HEK293 (cell line): ENCODE measurements around the gene ARHGAP28.

Experiments
- KLF7 ChIP-seq: fragments of 450-650 bp; formaldehyde crosslinking; IDR thresholded peaks from 2 replicates; pipeline ENCODE4 v1.5.1; 2016; ENCODE audit warnings: missing biosample characterization, missing genetic modification characterization, borderline replicate concordance
- KLF8 ChIP-seq: fragments of 450-650 bp; formaldehyde crosslinking; IDR thresholded peaks from 2 replicates; pipeline ENCODE4 v1.5.1; 2016; ENCODE audit warnings: missing biosample characterization, missing genetic modification characterization
- PRDM10 ChIP-seq: fragments of 450-650 bp; formaldehyde crosslinking; IDR thresholded peaks from 2 replicates; pipeline ENCODE4 v1.5.1; 2016; ENCODE audit warnings: missing biosample characterization, missing genetic modification characterization
- SP7 ChIP-seq: fragments of 450-650 bp; formaldehyde crosslinking; IDR thresholded peaks from 2 replicates; pipeline ENCODE4 v1.5.1; 2016; ENCODE audit warnings: missing biosample characterization, missing genetic modification characterization
- TRIM28 ChIP-seq: IDR thresholded peaks from 2 replicates; pipeline ENCODE4 v1.6.1; 2011; ENCODE audit warnings: low read length, control low read depth, borderline replicate concordance
- ZBTB17 ChIP-seq: fragments of 450-650 bp; formaldehyde crosslinking; IDR thresholded peaks from 2 replicates; pipeline ENCODE4 v1.5.1; 2016; ENCODE audit warnings: missing biosample characterization, missing genetic modification characterization
- ZBTB44 ChIP-seq: fragments of 450-650 bp; IDR thresholded peaks from 2 replicates; pipeline ENCODE4 v1.5.1; 2018; ENCODE audit warnings: missing biosample characterization, mild to moderate bottlenecking, missing genetic modification characterization
- ZBTB7A ChIP-seq: fragments of 450-650 bp; formaldehyde crosslinking; IDR thresholded peaks from 2 replicates; pipeline ENCODE4 v1.5.1; 2016; ENCODE audit warnings: low read depth, missing biosample characterization, missing genetic modification characterization
- ZNF148 ChIP-seq: fragments of 450-650 bp; formaldehyde crosslinking; IDR thresholded peaks from 2 replicates; pipeline ENCODE4 v1.5.0; 2017; ENCODE audit warnings: missing biosample characterization, missing genetic modification characterization, borderline replicate concordance
- ZNF174 ChIP-seq: fragments of 450-650 bp; formaldehyde crosslinking; IDR thresholded peaks from 2 replicates; pipeline ENCODE4 v1.5.0; 2017; ENCODE audit warnings: missing biosample characterization, mild to moderate bottlenecking, missing genetic modification characterization
- ZNF366 ChIP-seq: fragments of 450-650 bp; formaldehyde crosslinking; conservative IDR thresholded peaks from 2 replicates; pipeline ENCODE4 v1.5.1; 2016; ENCODE audit warnings: missing biosample characterization, missing genetic modification characterization
- ZNF473 ChIP-seq: fragments of 450-650 bp; formaldehyde crosslinking; IDR thresholded peaks from 2 replicates; pipeline ENCODE4 v1.5.1; 2017; ENCODE audit warnings: missing biosample characterization, missing genetic modification characterization
- ZNF501 ChIP-seq: fragments of 450-650 bp; formaldehyde crosslinking; IDR thresholded peaks from 2 replicates; pipeline ENCODE4 v1.5.1; 2016; ENCODE audit warnings: missing biosample characterization, missing genetic modification characterization
- ZNF510 ChIP-seq: fragments of 450-650 bp; formaldehyde crosslinking; IDR thresholded peaks from 2 replicates; pipeline ENCODE4 v1.5.1; 2018; ENCODE audit warnings: mild to moderate bottlenecking, missing genetic modification characterization, missing biosample characterization; ENCODE audit not compliant: insufficient replicate concordance
- ZNF555 ChIP-seq: fragments of 450-650 bp; formaldehyde crosslinking; conservative IDR thresholded peaks from 2 replicates; pipeline ENCODE4 v1.5.1; 2017; ENCODE audit warnings: missing biosample characterization, mild to moderate bottlenecking, missing genetic modification characterization, inconsistent platforms
- ZNF596 ChIP-seq: fragments of 450-650 bp; IDR thresholded peaks from 2 replicates; pipeline ENCODE4 v1.5.0; 2018; ENCODE audit warnings: missing biosample characterization, mild to moderate bottlenecking, missing genetic modification characterization, moderate library complexity
- ZNF626 ChIP-seq: fragments of 450-650 bp; sonication (Bioruptor Pico); formaldehyde crosslinking; IDR thresholded peaks from 2 replicates; pipeline ENCODE4 v1.5.1; 2018; ENCODE audit warnings: missing biosample characterization, missing genetic modification characterization, inconsistent platforms
- ZNF660 ChIP-seq: fragments of 450-650 bp; IDR thresholded peaks from 2 replicates; pipeline ENCODE4 v1.5.1; 2018; ENCODE audit warnings: missing biosample characterization, mild to moderate bottlenecking, missing genetic modification characterization
- ZNF670 ChIP-seq: fragments of 450-650 bp; formaldehyde crosslinking; IDR thresholded peaks from 2 replicates; pipeline ENCODE4 v1.5.1; 2016; ENCODE audit warnings: missing biosample characterization, missing genetic modification characterization, low read depth
- ZNF677 ChIP-seq: fragments of 450-650 bp; IDR thresholded peaks from 2 replicates; pipeline ENCODE4 v1.5.0; 2018; ENCODE audit warnings: missing biosample characterization, mild to moderate bottlenecking, missing genetic modification characterization, moderate library complexity
- ZNF707 ChIP-seq: fragments of 450-650 bp; formaldehyde crosslinking; IDR thresholded peaks from 2 replicates; pipeline ENCODE4 v1.5.1; 2016; ENCODE audit warnings: missing biosample characterization, missing genetic modification characterization
- ZNF76 ChIP-seq: fragments of 450-650 bp; formaldehyde crosslinking; IDR thresholded peaks from 2 replicates; pipeline ENCODE4; 2016; ENCODE audit warnings: low read depth, missing biosample characterization, missing genetic modification characterization, borderline replicate concordance
- ZNF777 ChIP-seq: fragments of 450-650 bp; formaldehyde crosslinking; IDR thresholded peaks from 2 replicates; pipeline ENCODE4 v1.5.1; 2017; ENCODE audit warnings: missing biosample characterization, missing genetic modification characterization, borderline replicate concordance
- ZNF791 ChIP-seq: fragments of 450-650 bp; formaldehyde crosslinking; IDR thresholded peaks from 2 replicates; pipeline ENCODE4 v1.5.1; 2016; ENCODE audit warnings: missing biosample characterization, missing genetic modification characterization
- ZSCAN16 ChIP-seq: fragments of 450-650 bp; formaldehyde crosslinking; IDR thresholded peaks from 2 replicates; pipeline ENCODE4 v1.5.1; 2016; ENCODE audit warnings: missing biosample characterization, missing genetic modification characterization
- TF ChIP-seq, protein P1 (sequence below): fragments of 450-650 bp; formaldehyde crosslinking; IDR thresholded peaks from 2 replicates; pipeline ENCODE4 v1.5.1; 2016; ENCODE audit warnings: missing biosample characterization, missing genetic modification characterization
- TF ChIP-seq, protein P2 (sequence below): fragments of 450-650 bp; formaldehyde crosslinking; IDR thresholded peaks from 2 replicates; pipeline ENCODE4 v1.5.1; 2017; ENCODE audit warnings: missing biosample characterization, missing genetic modification characterization
- TF ChIP-seq, protein P3 (sequence below): fragments of 450-650 bp; formaldehyde crosslinking; IDR thresholded peaks from 2 replicates; pipeline ENCODE4 v1.5.1; 2016; ENCODE audit warnings: missing biosample characterization, missing genetic modification characterization

ARHGAP28 gene

DNA sequence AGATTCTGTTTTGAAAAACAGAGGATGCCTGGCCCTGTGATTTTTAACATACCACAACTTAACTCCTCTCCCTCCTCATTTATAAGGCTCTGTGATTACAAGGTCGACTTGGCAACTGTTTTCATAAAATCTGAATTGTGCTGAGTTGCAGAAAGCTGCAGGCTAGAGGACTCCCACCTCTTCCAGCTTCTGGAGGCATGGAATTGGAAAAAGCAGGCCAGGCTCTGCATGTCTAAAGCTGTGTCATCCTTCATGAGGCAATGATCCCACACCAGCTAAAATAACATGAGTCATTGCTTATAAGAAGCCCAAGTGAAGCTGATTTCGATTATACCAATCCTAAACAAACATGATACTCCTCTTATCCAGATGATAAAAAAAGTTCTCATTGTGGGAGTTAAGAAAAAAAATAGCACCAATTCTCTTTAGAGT, 11.7 kb downstream of the ARHGAP28 start (continued):
- TF ChIP-seq ZNF148 = no peak
- 0 out of 2 replicates have a peak, but pooled peaks have one; percentile 25 for TF ChIP-seq ZNF660 (tag by site-specific recombination)
- TF ChIP-seq ZNF555 (tag by site-specific recombination) = no peak
- no peak for TF ChIP-seq ZNF626 (tag by site-specific recombination)
- no peak for TF ChIP-seq ZNF777 (tag by site-specific recombination)
- TF ChIP-seq ZBTB44 (tag by site-specific recombination) = no peak
- peak; percentile 72 for TF ChIP-seq PRDM10
- TF ChIP-seq ZNF596 (tag by site-specific recombination) = peak; percentile 36; the same call in 1 of the 2 replicates
- no peak for TF ChIP-seq ZNF501
- TF ChIP-seq ZNF707 (tag by site-specific recombination) = no peak
- TF ChIP-seq ZNF791 (tag by site-specific recombination) = no peak
- TF ChIP-seq KLF8 (tag by site-specific recombination) = peak; percentile 46; the same call in 1 of the 2 replicates
- TF ChIP-seq, protein P1, sequence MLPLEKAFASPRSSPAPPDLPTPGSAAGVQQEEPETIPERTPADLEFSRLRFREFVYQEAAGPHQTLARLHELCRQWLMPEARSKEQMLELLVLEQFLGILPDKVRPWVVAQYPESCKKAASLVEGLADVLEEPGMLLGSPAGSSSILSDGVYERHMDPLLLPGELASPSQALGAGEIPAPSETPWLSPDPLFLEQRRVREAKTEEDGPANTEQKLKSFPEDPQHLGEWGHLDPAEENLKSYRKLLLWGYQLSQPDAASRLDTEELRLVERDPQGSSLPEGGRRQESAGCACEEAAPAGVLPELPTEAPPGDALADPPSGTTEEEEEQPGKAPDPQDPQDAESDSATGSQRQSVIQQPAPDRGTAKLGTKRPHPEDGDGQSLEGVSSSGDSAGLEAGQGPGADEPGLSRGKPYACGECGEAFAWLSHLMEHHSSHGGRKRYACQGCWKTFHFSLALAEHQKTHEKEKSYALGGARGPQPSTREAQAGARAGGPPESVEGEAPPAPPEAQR (tag by site-specific recombination) = no peak
- TF ChIP-seq ZNF174 (tag by site-specific recombination) = no peak
- TF ChIP-seq, protein P2, sequence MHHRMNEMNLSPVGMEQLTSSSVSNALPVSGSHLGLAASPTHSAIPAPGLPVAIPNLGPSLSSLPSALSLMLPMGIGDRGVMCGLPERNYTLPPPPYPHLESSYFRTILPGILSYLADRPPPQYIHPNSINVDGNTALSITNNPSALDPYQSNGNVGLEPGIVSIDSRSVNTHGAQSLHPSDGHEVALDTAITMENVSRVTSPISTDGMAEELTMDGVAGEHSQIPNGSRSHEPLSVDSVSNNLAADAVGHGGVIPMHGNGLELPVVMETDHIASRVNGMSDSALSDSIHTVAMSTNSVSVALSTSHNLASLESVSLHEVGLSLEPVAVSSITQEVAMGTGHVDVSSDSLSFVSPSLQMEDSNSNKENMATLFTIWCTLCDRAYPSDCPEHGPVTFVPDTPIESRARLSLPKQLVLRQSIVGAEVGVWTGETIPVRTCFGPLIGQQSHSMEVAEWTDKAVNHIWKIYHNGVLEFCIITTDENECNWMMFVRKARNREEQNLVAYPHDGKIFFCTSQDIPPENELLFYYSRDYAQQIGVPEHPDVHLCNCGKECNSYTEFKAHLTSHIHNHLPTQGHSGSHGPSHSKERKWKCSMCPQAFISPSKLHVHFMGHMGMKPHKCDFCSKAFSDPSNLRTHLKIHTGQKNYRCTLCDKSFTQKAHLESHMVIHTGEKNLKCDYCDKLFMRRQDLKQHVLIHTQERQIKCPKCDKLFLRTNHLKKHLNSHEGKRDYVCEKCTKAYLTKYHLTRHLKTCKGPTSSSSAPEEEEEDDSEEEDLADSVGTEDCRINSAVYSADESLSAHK = no peak; the same call in 1 of the 2 replicates
- peak; percentile 74 for TF ChIP-seq SP7 (tag by site-specific recombination)
- TF ChIP-seq ZNF473 (tag by site-specific recombination) = no peak
- no peak for TF ChIP-seq ZNF670 (tag by site-specific recombination)
- TF ChIP-seq ZBTB7A (tag by site-specific recombination) = no peak
- no peak for TF ChIP-seq ZNF677 (tag by site-specific recombination)
- TF ChIP-seq ZSCAN16 = no peak
- no peak for TF ChIP-seq ZNF510
- TF ChIP-seq ZBTB17 (tag by site-specific recombination) = no peak
- TF ChIP-seq ZNF76 = no peak
- TF ChIP-seq KLF7 (tag by site-specific recombination) = no peak
- TF ChIP-seq ZNF366 = peak; percentile 72
- TF ChIP-seq TRIM28 = no peak; the same call in 1 of the 2 replicates
- TF ChIP-seq, protein P3, sequence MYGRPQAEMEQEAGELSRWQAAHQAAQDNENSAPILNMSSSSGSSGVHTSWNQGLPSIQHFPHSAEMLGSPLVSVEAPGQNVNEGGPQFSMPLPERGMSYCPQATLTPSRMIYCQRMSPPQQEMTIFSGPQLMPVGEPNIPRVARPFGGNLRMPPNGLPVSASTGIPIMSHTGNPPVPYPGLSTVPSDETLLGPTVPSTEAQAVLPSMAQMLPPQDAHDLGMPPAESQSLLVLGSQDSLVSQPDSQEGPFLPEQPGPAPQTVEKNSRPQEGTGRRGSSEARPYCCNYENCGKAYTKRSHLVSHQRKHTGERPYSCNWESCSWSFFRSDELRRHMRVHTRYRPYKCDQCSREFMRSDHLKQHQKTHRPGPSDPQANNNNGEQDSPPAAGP (tag by site-specific recombination) = no peak
